SKM-1 (cell line): Measurements from ENCODE around the gene SAFB2.

Experiments used
- DNase-seq: peaks from one replicate; lab custom pipeline; 2025; ENCODE audit not compliant: unreplicated experiment; lab: John Stamatoyannopoulos, UW

The SAFB2 gene

GRCh38 chr19:5585461-5586299, 36.9 kb downstream of the SAFB2 start:
- DNase-seq, result no peak

GRCh38 chr19:5580161-5580571, 42.4 kb downstream of the SAFB2 start:
- DNase-seq, result no peak

- no peak for DNase-seq
Observed at GRCh38 chr19:5579697-5580096, 42.9 kb downstream of the SAFB2 start.

- no peak for DNase-seq
Observed at GRCh38 chr19:5579286-5579685, 43.3 kb downstream of the SAFB2 start.

- DNase-seq, result peak; percentile 51
Observed at GRCh38 chr19:5578097-5578846, 44.3 kb downstream of the SAFB2 start.

- DNase-seq, result no peak
Observed at GRCh38 chr19:5575590-5575989, 47.0 kb downstream of the SAFB2 start.

GRCh38 chr19:5572556-5573286, 49.9 kb downstream of the SAFB2 start:
- DNase-seq, result no peak

GRCh38 chr19:5571777-5572176, 50.8 kb downstream of the SAFB2 start:
- no peak for DNase-seq

- DNase-seq, result no peak
Observed at GRCh38 chr19:5567970-5568407, 54.6 kb downstream of the SAFB2 start.

- no peak for DNase-seq
Observed at GRCh38 chr19:5567360-5567969, 55.1 kb downstream of the SAFB2 start, which contains the start of gene TINCR. Gene TINCR (minus strand): TSS chr19:5567953.

- DNase-seq, result no peak
Observed at GRCh38 chr19:5564930-5565329, 57.6 kb downstream of the SAFB2 start.

GRCh38 chr19:5563935-5564612, 58.5 kb downstream of the SAFB2 start:
- DNase-seq, result no peak

- DNase-seq, result no peak
Observed at GRCh38 chr19:5563008-5563431, 59.6 kb downstream of the SAFB2 start.

GRCh38 chr19:5562280-5562679, 60.3 kb downstream of the SAFB2 start:
- DNase-seq, result no peak

- no peak for DNase-seq
Observed at GRCh38 chr19:5561559-5561958, 61.0 kb downstream of the SAFB2 start.

- no peak for DNase-seq
Observed at GRCh38 chr19:5560156-5560555, 62.4 kb downstream of the SAFB2 start.

- DNase-seq, result no peak
Observed at GRCh38 chr19:5559804-5560133, 62.8 kb downstream of the SAFB2 start.

- DNase-seq, result no peak
Observed at GRCh38 chr19:5558101-5558621, 64.4 kb downstream of the SAFB2 start.

GRCh38 chr19:5557691-5558090, 64.9 kb downstream of the SAFB2 start:
- no peak for DNase-seq

GRCh38 chr19:5554828-5555227, 67.7 kb downstream of the SAFB2 start:
- no peak for DNase-seq
